GM21825 (cell line): ENCODE results near the gene TPPP.
A peak's percentile ranks its signal among the peaks of the same experiment; 100 is the strongest.
"Not testable (repeated sequence)": the region's sequence is repeated elsewhere in the genome, so short reads cannot be mapped to it uniquely, and the experiment has no call there.

Experiments used
- ATAC-seq: cut with Tn5 transposase; IDR thresholded peaks from one replicate; pipeline ENCODE4 v1.9.1; 2021; ENCODE audit warnings: mild to moderate bottlenecking, moderate library complexity; ENCODE audit not compliant: unreplicated experiment

TPPP gene

GRCh38 chr5:693271-694041, at the start of gene TPPP:
TPPP (minus strand) TSS chr5:693352; CDS start chr5:678060, 15,292 bp downstream.
- peak; percentile 58 for ATAC-seq

- not testable (repeated sequence) for ATAC-seq
Observed at GRCh38 chr5:742276-742675, 49.1 kb upstream of the TPPP start.

GRCh38 chr5:734145-734544, 41.0 kb upstream of the TPPP start:
- not testable (repeated sequence) for ATAC-seq

GRCh38 chr5:732754-733454, 39.8 kb upstream of the TPPP start:
- ATAC-seq, result not testable (repeated sequence)

- ATAC-seq, result not testable (repeated sequence)
Observed at GRCh38 chr5:729225-729624, 36.1 kb upstream of the TPPP start.

GRCh38 chr5:727087-727486, 33.9 kb upstream of the TPPP start:
- not testable (repeated sequence) for ATAC-seq

GRCh38 chr5:723865-724264, 30.7 kb upstream of the TPPP start:
- ATAC-seq, result not testable (repeated sequence)

- ATAC-seq, result not testable (repeated sequence)
Observed at GRCh38 chr5:723309-723708, 30.2 kb upstream of the TPPP start.

- not testable (repeated sequence) for ATAC-seq
Observed at GRCh38 chr5:719379-719778, 26.2 kb upstream of the TPPP start.

- no peak for ATAC-seq
Observed at GRCh38 chr5:717143-717542, 24.0 kb upstream of the TPPP start.

- ATAC-seq, result not testable (repeated sequence)
Observed at GRCh38 chr5:716740-717139, 23.6 kb upstream of the TPPP start.

GRCh38 chr5:715636-716035, 22.5 kb upstream of the TPPP start:
- ATAC-seq, result not testable (repeated sequence)

GRCh38 chr5:714215-715118, 21.3 kb upstream of the TPPP start:
- not testable (repeated sequence) for ATAC-seq

GRCh38 chr5:713686-714085, 20.5 kb upstream of the TPPP start:
- ATAC-seq, result not testable (repeated sequence)

- ATAC-seq, result not testable (repeated sequence)
Observed at GRCh38 chr5:708848-709517, 15.8 kb upstream of the TPPP start.

GRCh38 chr5:708374-708773, 15.2 kb upstream of the TPPP start:
- not testable (repeated sequence) for ATAC-seq

- ATAC-seq, result not testable (repeated sequence)
Observed at GRCh38 chr5:706127-706526, 13.0 kb upstream of the TPPP start.

- not testable (repeated sequence) for ATAC-seq
Observed at GRCh38 chr5:696753-697702, 3.9 kb upstream of the TPPP start.

GRCh38 chr5:696191-696590, 3.0 kb upstream of the TPPP start:
- not testable (repeated sequence) for ATAC-seq
